Measurements from ENCODE around the gene ARL15. TPM values are rescaled to one million over a fixed set of nuclear protein-coding genes. Genes with fewer than 3 reads are reported as not detected.

ARL15 gene
- total RNA-seq, 2 donors from 2014 or later, result 14.3 to 24.1 TPM

- Histone ChIP-seq H3K27me3 (no peaks in the 10 kb centered on the region), H3K4me3 (no peak overlapping the region), H3K27ac (no peak overlapping the region), H3K4me1 (peaks cover 3% of the 10 kb centered on the region), H3K36me3 (replicated peaks in 1 of 2; ENCODE audit: insufficient read depth in 1 of 2, low read depth in 2 of 2) (no peaks in the 10 kb centered on the region), H3K9me3 (no peaks in the 10 kb centered on the region)
- intact Hi-C loops (cut with DNase I), result no loop called here
- DNase-seq (peak in 3 of 4 donors; percentile 13 to 40 (median 20)), ATAC-seq (no peak)
- TF ChIP-seq POLR2A (IDR thresholded peaks at IDR 0.05) (no peak), CTCF (IDR thresholded peaks at IDR 0.05) (no peak)
- 76 to 89% methylated on average over 2 of the region's 2 CpGs for WGBS, 2 donors
Observed at GRCh38 chr5:54186912-54187445, 123.4 kb downstream of the ARL15 start.

DNA sequence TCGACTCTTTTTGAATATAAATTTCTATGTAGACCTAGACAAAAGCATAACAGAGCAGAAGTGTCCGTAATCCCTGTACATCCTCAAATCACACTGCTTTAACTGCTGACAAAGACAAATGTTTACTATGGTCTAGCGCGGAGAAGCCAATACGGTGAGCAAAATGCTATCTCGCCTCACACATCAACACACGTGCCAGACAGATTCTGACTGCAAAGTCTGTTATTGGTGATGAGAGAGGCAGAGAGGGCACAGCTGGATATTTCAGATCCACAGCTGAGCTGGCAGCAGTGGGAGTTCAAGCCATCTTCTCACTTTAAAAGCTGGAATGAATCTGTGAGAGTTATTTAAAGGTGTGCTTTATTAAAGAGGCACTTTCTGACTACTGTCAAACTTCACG, 124.3 kb downstream of the ARL15 start:
- ATAC-seq (no peak), DNase-seq (no peak)
- 80 to 87% methylated on average over 8 of the region's 8 CpGs for WGBS, 2 donors
- intact Hi-C loops (cut with DNase I), result no loop called here
- H3K27ac ChIP-seq, result no peak overlapping the region
- H3K4me1 ChIP-seq, result peaks cover 3% of the 10 kb centered on the region
- no peaks in the 10 kb centered on the region for H3K9me3 ChIP-seq
- no peak overlapping the region for H3K4me3 ChIP-seq
- no peaks in the 10 kb centered on the region for H3K27me3 ChIP-seq
- H3K36me3 ChIP-seq (replicated peaks in 1 of 2; ENCODE audit: insufficient read depth in 1 of 2, low read depth in 2 of 2), result no peaks in the 10 kb centered on the region
- TF ChIP-seq CTCF (IDR thresholded peaks at IDR 0.05), result no peak

DNA sequence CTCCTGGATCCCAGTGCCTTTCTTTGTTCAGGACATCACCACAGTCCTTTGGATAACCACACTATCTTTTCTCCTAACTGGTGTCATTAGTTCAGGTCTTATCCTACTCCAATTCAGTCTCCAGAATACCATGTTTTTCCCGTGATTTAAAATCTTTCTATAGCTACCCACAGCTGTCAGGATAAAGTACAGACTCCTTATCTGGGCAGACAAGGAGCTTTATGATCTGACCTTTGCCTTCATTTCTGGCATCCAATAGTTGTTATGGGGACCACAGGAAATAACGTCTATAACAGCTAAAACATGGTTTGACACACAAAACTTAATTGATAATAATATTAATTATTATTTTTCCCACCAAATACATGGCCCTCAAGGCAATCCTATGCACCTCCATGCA, 125.6 kb downstream of the ARL15 start:
- intact Hi-C loops (cut with DNase I), result no loop called here
- Histone ChIP-seq H3K4me3 (no peak overlapping the region), H3K36me3 (replicated peaks in 1 of 2; ENCODE audit: insufficient read depth in 1 of 2, low read depth in 2 of 2) (no peaks in the 10 kb centered on the region), H3K9me3 (no peaks in the 10 kb centered on the region), H3K4me1 (peaks cover 3% of the 10 kb centered on the region), H3K27ac (no peak overlapping the region), H3K27me3 (no peaks in the 10 kb centered on the region)
- 43 to 58% methylated on average over 2 of the region's 2 CpGs for WGBS, 2 donors
- DNase-seq (no peak), ATAC-seq (no peak)
- TF ChIP-seq CTCF (IDR thresholded peaks at IDR 0.05) (no peak), POLR2A (IDR thresholded peaks at IDR 0.05) (no peak)

- Histone ChIP-seq H3K27ac (no peak overlapping the region), H3K4me3 (no peak overlapping the region), H3K36me3 (replicated peaks in 1 of 2; ENCODE audit: insufficient read depth in 1 of 2, low read depth in 2 of 2) (no peaks in the 10 kb centered on the region), H3K9me3 (no peaks in the 10 kb centered on the region), H3K4me1 (no peaks in the 10 kb centered on the region), H3K27me3 (no peaks in the 10 kb centered on the region)
- intact Hi-C loops (cut with DNase I), result no loop called here
- DNase-seq (no peak), ATAC-seq (no peak)
- TF ChIP-seq CTCF (IDR thresholded peaks at IDR 0.05) (no peak), POLR2A (IDR thresholded peaks at IDR 0.05) (no peak)
- 78 to 90% methylated on average over 7 of the region's 7 CpGs for WGBS, 2 donors
Observed at GRCh38 chr5:54180630-54181031, 129.7 kb downstream of the ARL15 start.

DNA sequence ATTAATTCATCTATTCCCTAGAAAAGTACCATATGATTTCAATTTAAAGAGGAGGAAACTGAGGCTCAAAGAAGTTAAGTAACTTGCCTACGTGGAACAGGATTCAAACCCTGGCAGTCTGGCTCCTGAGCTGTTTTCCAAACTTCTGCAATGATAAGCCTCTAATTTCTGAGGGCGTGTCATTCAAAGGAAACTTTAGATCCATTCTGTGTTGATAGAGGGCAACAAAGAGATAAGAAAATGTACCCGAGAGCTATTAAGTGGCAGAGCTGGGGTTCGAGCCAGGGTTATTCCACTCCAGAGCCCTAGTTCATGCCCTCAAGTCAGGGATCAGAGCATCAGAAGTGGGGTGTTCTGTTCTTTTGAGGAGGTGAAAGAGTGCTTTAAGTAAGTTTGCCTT, 131.4 kb downstream of the ARL15 start:
- ATAC-seq, result no peak
- TF ChIP-seq POLR2A (IDR thresholded peaks at IDR 0.05) (no peak), CTCF (IDR thresholded peaks at IDR 0.05) (no peak)
- 35 to 45% methylated on average over 4 of the region's 4 CpGs for WGBS, 2 donors
- Histone ChIP-seq H3K4me1 (no peaks in the 10 kb centered on the region), H3K27me3 (no peaks in the 10 kb centered on the region), H3K9me3 (no peaks in the 10 kb centered on the region), H3K4me3 (no peak overlapping the region), H3K36me3 (replicated peaks in 1 of 2; ENCODE audit: insufficient read depth in 1 of 2, low read depth in 2 of 2) (no peaks in the 10 kb centered on the region), H3K27ac (no peak overlapping the region)
- intact Hi-C loops (cut with DNase I), result no loop called here
- no peak for DNase-seq
